HCT116 (cell line): Measurements from ENCODE around the gene AURKAIP1. TPM values are rescaled to one million over a fixed set of nuclear protein-coding genes. Genes with fewer than 3 reads are reported as not detected.

Experiments used
- ATAC-seq: fragments of 200-7000 bp; cut with Tn5 transposase; 2 replicates; pipeline ENCODE4 v1.9.1; 2020; ENCODE audit warnings: mild to moderate bottlenecking, moderate library complexity
- BruUV-seq: library from RNA; stranded (reverse); fragments of 400-500 nt; replicated peaks from 2 replicates; lab custom pipeline; 2021; lab: Mats Ljungman, UMichigan
- CTCF ChIA-PET: fragments of 300-600 bp; sonication (Branson Sonifier 250); formaldehyde crosslinking; loops from one replicate; lab custom pipeline; 2021; ENCODE audit warnings: antibody characterized with exemption; lab: Charles Lee
- POLR2A ChIA-PET: fragments of 300-600, 350-600 bp; sonication (Branson Sonifier 250); formaldehyde crosslinking; loops from one replicate; lab custom pipeline; 2021; ENCODE audit warnings: antibody characterized with exemption; lab: Charles Lee
- RAD21 ChIA-PET, 2 experiments: fragments of 300-600 bp; sonication (Branson Sonifier 250); formaldehyde crosslinking; loops; one replicate each; lab custom pipeline; 2023; ENCODE audit warnings: low total read pairs in 2 of 2; ENCODE audit not compliant: uncharacterized antibody in 2 of 2, unreplicated experiment in 2 of 2, low non-redundant PET in 1 of 2; lab: Charles Lee
- DNase-seq: peaks from one replicate; pipeline ENCODE4 v3.0.0-alpha.2; 2010; ENCODE audit warnings: low read depth, low spot score
- H2AFZ ChIP-seq: fragments of 200-600 bp; shearing (Covaris generic), sonication (generic); 2 replicates; pipeline ENCODE4 v1.6.1; 2017; ENCODE audit warnings: low read depth, mixed run types, mixed read lengths, antibody characterized with exemption, low read length; ENCODE audit not compliant: poor library complexity, severe bottlenecking
- H3K27ac ChIP-seq: 2 replicates; pipeline ENCODE4 v1.5.1; 2012; ENCODE audit warnings: low read depth, low read length
- H3K27me3 ChIP-seq: fragments of 200-600 bp; sonication (generic); 2 replicates; pipeline ENCODE4 v1.6.1; 2016; ENCODE audit warnings: mixed run types, low read length, mixed read lengths; ENCODE audit not compliant: insufficient read depth
- H3K36me3 ChIP-seq, 2 experiments: fragments of 200-500 bp in 1 of 2; fragments of 200-600 bp in 1 of 2; sonication (Bioruptor generic) in 1 of 2; sonication (generic) in 1 of 2; 2 replicates each; pipeline versions ENCODE4 v1.5.1 to v1.6.1; 2014 to 2016; ENCODE audit warnings: low read length in 2 of 2, inconsistent platforms in 1 of 2, mixed read lengths in 1 of 2, mixed run types in 1 of 2; ENCODE audit not compliant: insufficient read depth in 2 of 2, control insufficient read depth in 1 of 2
- H3K4me1 ChIP-seq, 2 experiments: fragments of 200-600 bp in 1 of 2; sonication (generic) in 1 of 2; 2 replicates each; pipeline versions ENCODE4 v1.5.1 to v1.6.1; 2012 to 2017; ENCODE audit warnings: low read length in 2 of 2, inconsistent platforms in 1 of 2, mild to moderate bottlenecking in 1 of 2, mixed read lengths in 1 of 2, mixed run types in 1 of 2, moderate library complexity in 1 of 2; ENCODE audit not compliant: insufficient read depth in 2 of 2, control insufficient read depth in 1 of 2
- H3K4me2 ChIP-seq: fragments of 200-600 bp; sonication (generic); 2 replicates; pipeline ENCODE4 v1.6.1; 2017; ENCODE audit warnings: mixed run types, low read length, mixed read lengths
- H3K4me3 ChIP-seq, 2 experiments: fragments of 200-600 bp in 1 of 2; sonication (generic) in 1 of 2; replicated peaks in 1 of 2; 2 replicates each; pipeline ENCODE4 v1.5.1; 2011 to 2016; ENCODE audit warnings: low read length in 2 of 2, control low read depth in 1 of 2, low read depth in 1 of 2, mild to moderate bottlenecking in 1 of 2, mixed read lengths in 1 of 2, mixed run types in 1 of 2
- H3K79me2 ChIP-seq: fragments of 200-600 bp; sonication (generic); 2 replicates; pipeline ENCODE4 v1.6.1; 2017; ENCODE audit warnings: mild to moderate bottlenecking, mixed run types, low read length, moderate library complexity, mixed read lengths; ENCODE audit not compliant: insufficient read depth
- H3K9ac ChIP-seq: fragments of 200-600 bp; sonication (generic); 2 replicates; pipeline ENCODE4 v1.6.1; 2016; ENCODE audit warnings: low read length, mixed read lengths
- H3K9me2 ChIP-seq: fragments of 200-600 bp; sonication (generic), shearing (Covaris generic); 2 replicates; pipeline ENCODE4 v1.6.1; 2017; ENCODE audit warnings: mixed run types, mild to moderate bottlenecking, moderate library complexity; ENCODE audit not compliant: insufficient read depth
- H3K9me3 ChIP-seq, 2 experiments: fragments of 200-500 bp in 1 of 2; fragments of 200-600 bp in 1 of 2; sonication (Bioruptor generic) in 1 of 2; sonication (generic) in 1 of 2; 2 replicates each; pipeline ENCODE4 v1.6.1; 2014 to 2017; ENCODE audit warnings: low read length in 2 of 2, mixed read lengths in 2 of 2, inconsistent platforms in 1 of 2, low read depth in 1 of 2, mild to moderate bottlenecking in 1 of 2, mixed run types in 1 of 2, moderate library complexity in 1 of 2; ENCODE audit not compliant: control insufficient read depth in 1 of 2, insufficient read depth in 1 of 2
- H4K20me1 ChIP-seq: fragments of 200-600 bp; sonication (generic), shearing (Covaris generic); 2 replicates; pipeline ENCODE4 v1.6.1; 2017; ENCODE audit warnings: mixed run types, mild to moderate bottlenecking, moderate library complexity; ENCODE audit not compliant: insufficient read depth
- CBX3 ChIP-seq: IDR thresholded peaks from 2 replicates; pipeline ENCODE4 v1.6.1; 2012; ENCODE audit warnings: low read depth
- CEBPB ChIP-seq: IDR thresholded peaks from 2 replicates; pipeline ENCODE4 v1.6.1; 2012; ENCODE audit warnings: low read depth
- CTCF ChIP-seq, 3 experiments: fragments of 200-600 bp in 1 of 3; sonication (generic) in 1 of 3; IDR thresholded peaks in 2 of 3; conservative IDR thresholded peaks in 1 of 3; 2 replicates each; pipeline ENCODE4 v1.5.1; 2012 to 2017; ENCODE audit warnings: low read depth in 2 of 3, low read length in 2 of 3, antibody characterized with exemption in 1 of 3, borderline replicate concordance in 1 of 3, control low read depth in 1 of 3, mild to moderate bottlenecking in 1 of 3, mixed read lengths in 1 of 3, mixed run types in 1 of 3, moderate library complexity in 1 of 3; ENCODE audit not compliant: insufficient read depth in 1 of 3
- EZH2 ChIP-seq: fragments of 200-600 bp; sonication (generic); IDR thresholded peaks from 2 replicates; pipeline ENCODE4 v1.6.1; 2017; ENCODE audit warnings: antibody characterized with exemption, mixed run types
- FOSL1 ChIP-seq: IDR thresholded peaks from 2 replicates; pipeline ENCODE4 v1.6.1; 2012; ENCODE audit warnings: low read depth
- POLR2AphosphoS5 ChIP-seq: IDR thresholded peaks from 2 replicates; pipeline ENCODE4 v1.6.1; 2011; ENCODE audit warnings: mild to moderate bottlenecking, low read depth, low read length, moderate library complexity
- SP1 ChIP-seq: IDR thresholded peaks from 2 replicates; pipeline ENCODE4 v1.6.1; 2012; ENCODE audit warnings: low read depth
- TCF7L2 ChIP-seq: IDR thresholded peaks from 2 replicates; pipeline ENCODE4 v1.7.0; 2011; ENCODE audit warnings: borderline replicate concordance, inconsistent platforms; ENCODE audit not compliant: insufficient read depth, insufficient read length; ENCODE audit errors: extremely low read depth
- YY1 ChIP-seq: IDR thresholded peaks from 2 replicates; pipeline ENCODE4 v1.6.1; 2011; ENCODE audit warnings: low read length, low read depth, moderate library complexity, mild to moderate bottlenecking; ENCODE audit not compliant: insufficient replicate concordance; ENCODE audit errors: extremely low read depth
- intact Hi-C: fragments of 100-400 bp; cut with micrococcal nuclease; formaldehyde crosslinking; loops from 2 replicates; pipeline ENCODE4 v1.10.0; 2022
- total RNA-seq: library from RNA; stranded (reverse); gene quantifications from one replicate; pipeline ENCODE4 v1.2.1, GENCODE V29; 2021; ENCODE audit not compliant: unreplicated experiment
- TF ChIP-seq, protein P1 (sequence below): IDR thresholded peaks from 2 replicates; pipeline ENCODE4 v1.6.1; 2012; ENCODE audit warnings: low read depth
- TF ChIP-seq, protein P2 (sequence below): IDR thresholded peaks from 2 replicates; pipeline ENCODE4 v1.6.1; 2012

AURKAIP1 gene
- total RNA-seq, 1 experiment from 2014 or later, result 200 TPM

DNA sequence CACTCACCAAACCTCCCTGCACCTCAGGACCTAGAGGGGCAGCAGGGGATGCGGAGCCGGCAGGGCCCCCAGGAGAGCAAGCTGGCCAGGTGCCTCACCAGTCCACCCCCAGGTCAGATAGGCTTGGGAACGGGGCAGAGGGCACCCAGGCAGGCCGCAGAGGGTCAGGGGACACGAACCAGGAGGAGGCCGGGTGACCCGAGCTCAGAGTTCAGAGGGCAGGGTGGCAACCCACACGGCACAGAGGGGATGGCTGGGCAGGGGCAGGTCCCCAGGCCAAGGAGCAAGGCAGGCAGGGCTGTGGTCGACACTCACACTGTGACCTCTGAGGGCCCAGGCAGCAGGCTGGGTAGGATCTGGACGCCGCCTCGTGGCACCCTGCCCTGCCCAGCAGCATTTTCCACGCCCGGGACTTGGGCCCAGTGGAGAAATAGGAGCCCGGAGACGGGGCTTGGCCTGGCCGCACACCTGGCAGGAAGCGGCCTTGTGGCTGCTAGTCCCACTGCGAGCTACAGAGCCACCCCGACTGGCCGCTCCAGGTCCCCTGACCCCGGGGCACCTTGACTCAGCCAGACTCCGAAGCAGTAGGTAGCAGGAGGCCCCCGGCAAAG lies 31.1 kb downstream of the AURKAIP1 start:
- ATAC-seq (peak; percentile 17), DNase-seq (no peak)
- Histone ChIP-seq H3K4me3 (peak overlapping the region; percentile 45 to 55), H3K27ac (peak overlapping the region; percentile 100), H3K4me1 (peaks cover 41 to 58% of the 10 kb centered on the region in 2 experiments), H3K9ac (peak overlapping the region; percentile 76), H3K79me2 (peaks cover 83% of the 10 kb centered on the region), H3K9me2 (no peaks in the 10 kb centered on the region), H4K20me1 (no peaks in the 10 kb centered on the region), H3K27me3 (no peaks in the 10 kb centered on the region), H3K9me3 (no peaks in the 10 kb centered on the region), H2AFZ (no peak overlapping the region), H3K36me3 (peaks cover 2 to 26% of the 10 kb centered on the region in 2 experiments; a peak in 3 of 4 replicates), H3K4me2 (peak overlapping the region; percentile 96)
- BruUV-seq, result no TSS peak
- ChIA-PET POLR2A (no interaction called here), RAD21 (interaction anchor here in 1 of 2 experiments (0.6 kb wide), 1 partner anchor 20 kb away, joined by 6 read pairs; no protein-coding TSS in a partner anchor), CTCF (no interaction called here)
- TF ChIP-seq POLR2AphosphoS5 (no peak), EZH2 (no peak), FOSL1 (no peak), YY1 (no peak), CTCF (IDR thresholded peaks at IDR 0.05 in 2 of 3, conservative IDR thresholded peaks at IDR 0.05 in 1 of 3; ENCODE audit: borderline replicate concordance in 1 of 3, insufficient read depth in 1 of 3, low read depth in 2 of 3, low read length in 2 of 3) (no peak), TCF7L2 (no peak), CEBPB (no peak), CBX3 (no peak), SP1 (no peak)
- TF ChIP-seq, protein P1, sequence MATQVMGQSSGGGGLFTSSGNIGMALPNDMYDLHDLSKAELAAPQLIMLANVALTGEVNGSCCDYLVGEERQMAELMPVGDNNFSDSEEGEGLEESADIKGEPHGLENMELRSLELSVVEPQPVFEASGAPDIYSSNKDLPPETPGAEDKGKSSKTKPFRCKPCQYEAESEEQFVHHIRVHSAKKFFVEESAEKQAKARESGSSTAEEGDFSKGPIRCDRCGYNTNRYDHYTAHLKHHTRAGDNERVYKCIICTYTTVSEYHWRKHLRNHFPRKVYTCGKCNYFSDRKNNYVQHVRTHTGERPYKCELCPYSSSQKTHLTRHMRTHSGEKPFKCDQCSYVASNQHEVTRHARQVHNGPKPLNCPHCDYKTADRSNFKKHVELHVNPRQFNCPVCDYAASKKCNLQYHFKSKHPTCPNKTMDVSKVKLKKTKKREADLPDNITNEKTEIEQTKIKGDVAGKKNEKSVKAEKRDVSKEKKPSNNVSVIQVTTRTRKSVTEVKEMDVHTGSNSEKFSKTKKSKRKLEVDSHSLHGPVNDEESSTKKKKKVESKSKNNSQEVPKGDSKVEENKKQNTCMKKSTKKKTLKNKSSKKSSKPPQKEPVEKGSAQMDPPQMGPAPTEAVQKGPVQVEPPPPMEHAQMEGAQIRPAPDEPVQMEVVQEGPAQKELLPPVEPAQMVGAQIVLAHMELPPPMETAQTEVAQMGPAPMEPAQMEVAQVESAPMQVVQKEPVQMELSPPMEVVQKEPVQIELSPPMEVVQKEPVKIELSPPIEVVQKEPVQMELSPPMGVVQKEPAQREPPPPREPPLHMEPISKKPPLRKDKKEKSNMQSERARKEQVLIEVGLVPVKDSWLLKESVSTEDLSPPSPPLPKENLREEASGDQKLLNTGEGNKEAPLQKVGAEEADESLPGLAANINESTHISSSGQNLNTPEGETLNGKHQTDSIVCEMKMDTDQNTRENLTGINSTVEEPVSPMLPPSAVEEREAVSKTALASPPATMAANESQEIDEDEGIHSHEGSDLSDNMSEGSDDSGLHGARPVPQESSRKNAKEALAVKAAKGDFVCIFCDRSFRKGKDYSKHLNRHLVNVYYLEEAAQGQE, result no peak
- TF ChIP-seq, protein P2, sequence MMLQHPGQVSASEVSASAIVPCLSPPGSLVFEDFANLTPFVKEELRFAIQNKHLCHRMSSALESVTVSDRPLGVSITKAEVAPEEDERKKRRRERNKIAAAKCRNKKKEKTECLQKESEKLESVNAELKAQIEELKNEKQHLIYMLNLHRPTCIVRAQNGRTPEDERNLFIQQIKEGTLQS, result no peak
- intact Hi-C loops, result loop anchor here (1.0 to 10.0 kb wide), 3 partner anchors 31 to 271 kb away; partner anchors contain the start of genes AURKAIP1, CCNL2 and MIB2
